CD4-positive, alpha-beta T cell treated with Interleukin-17A for 4 hours (primary cell): ENCODE measurements around the gene PTPRE.

Experiments
- DNase-seq: peaks from one replicate; pipeline ENCODE4 v3.0.0-alpha.2; 2020; ENCODE audit warnings: mixed read lengths

PTPRE gene

DNA sequence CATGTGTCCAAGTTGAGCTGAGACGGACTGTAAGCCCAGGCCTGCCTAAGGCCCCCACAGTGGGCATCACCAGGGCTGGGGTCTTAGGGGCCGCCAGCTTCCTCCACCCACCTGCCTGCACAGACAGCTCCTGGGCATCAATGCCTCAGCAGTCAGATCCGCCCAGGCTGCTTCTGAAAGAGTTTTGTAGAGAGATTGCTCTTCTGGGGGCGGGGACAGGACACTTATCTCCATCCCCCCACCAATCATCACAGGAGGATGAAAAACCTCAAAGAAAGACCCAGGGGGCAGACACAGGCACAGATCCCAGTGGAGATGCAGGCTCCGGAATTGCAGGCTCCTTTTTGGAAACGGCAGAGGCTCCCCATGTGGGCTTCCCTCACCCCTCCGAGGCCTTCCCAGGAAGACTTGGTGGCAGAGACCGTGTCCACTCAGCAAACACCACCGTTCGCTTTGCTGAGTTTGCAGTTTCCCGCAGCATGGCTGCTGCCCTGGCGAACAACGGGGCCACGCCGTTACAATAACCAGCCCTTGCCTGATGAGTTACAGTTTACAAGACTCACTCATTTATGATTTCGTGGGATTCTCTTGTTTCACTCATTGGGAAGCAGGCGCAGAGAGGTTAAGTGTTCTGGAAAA, 122.9 kb downstream of the PTPRE start:
- no peak for DNase-seq

DNA sequence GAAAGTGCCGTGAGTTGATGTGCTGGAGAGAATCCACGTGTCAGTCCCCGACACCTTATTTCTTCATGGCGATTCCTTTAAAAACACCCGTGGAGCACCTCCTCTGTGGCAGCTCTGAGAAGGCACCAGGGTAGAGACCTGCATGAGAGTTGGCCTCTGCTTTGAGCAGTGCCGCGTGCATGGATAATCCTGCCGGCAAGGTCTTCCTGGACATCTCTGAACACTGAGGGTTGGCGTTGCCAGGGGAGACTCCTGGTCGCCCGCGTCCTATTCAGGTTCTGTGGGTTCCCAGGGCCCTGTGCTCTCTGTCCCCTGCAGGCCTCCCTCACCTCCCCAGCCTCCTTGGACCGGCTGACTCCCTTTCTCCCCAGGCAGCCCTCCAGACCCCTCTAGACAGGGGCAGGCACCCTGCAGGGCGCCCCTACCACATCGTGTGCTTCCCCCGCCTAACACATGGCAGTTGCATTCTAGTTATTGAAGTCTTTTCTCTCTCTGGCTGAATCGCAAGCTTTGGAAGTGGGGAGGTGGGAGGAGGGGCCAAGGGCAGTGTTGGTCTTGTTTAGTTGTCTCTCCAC, 123.7 kb downstream of the PTPRE start:
- no peak for DNase-seq

DNA sequence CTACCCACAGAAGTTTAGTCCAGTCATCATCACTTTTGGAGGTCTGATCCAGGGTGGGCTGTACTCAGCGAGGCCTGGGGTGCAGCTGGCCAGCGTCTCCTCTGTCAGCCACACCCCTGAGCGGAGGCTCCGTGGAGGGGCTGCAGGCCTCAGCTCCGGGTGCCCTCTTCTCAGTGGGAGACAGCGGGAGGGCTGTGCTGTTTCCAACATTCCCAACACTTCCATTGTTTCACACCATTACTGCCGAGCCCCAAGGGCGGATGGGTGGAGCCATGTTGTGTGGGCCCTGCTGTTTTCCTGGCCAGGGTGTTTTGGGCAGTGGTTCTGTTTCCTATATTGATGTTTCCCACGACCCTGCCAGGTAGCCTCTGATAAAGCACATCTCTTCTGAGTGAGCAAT, 124.3 kb downstream of the PTPRE start:
- DNase-seq = no peak

DNA sequence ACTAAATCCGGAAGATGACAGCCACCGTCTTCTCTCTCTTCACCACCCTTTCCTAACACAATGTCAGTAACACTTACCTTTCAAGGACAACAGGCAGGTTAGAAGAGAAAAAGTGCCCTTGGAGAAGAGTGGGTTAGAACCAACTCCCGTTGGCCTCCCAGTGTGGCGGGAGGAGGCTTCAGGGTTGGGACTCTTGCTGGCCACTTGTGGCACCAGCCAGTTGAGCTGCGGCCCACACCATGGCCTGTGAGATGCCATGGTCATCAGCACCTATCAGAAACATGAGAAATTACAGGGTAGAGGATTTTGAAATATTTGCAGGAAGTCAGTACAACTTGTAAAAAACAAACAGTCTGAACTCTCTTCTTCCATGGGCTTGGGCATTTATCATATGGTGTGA, 125.6 kb downstream of the PTPRE start:
- no peak for DNase-seq

DNA sequence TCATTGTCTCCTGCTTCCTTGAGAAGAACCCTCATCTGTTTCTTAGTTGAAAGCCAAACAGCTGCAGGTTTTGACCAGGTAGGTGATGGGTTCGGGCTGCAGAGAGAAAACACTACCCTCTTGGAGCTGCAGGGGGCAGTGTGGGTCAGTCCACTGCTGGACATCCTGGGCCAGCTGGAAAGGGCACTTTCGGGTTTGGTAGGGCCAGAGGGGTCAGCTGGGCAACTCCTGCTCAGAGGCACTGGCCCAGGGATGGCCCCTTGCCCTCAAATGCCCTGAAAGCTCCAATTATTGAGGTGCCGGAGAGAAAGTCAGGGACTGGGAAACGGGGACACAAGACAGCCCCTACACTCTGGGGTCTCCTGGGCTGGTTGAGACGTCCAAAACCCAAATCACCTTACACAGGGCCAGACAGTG, 128.7 kb downstream of the PTPRE start:
- peak; percentile 79 for DNase-seq

DNA sequence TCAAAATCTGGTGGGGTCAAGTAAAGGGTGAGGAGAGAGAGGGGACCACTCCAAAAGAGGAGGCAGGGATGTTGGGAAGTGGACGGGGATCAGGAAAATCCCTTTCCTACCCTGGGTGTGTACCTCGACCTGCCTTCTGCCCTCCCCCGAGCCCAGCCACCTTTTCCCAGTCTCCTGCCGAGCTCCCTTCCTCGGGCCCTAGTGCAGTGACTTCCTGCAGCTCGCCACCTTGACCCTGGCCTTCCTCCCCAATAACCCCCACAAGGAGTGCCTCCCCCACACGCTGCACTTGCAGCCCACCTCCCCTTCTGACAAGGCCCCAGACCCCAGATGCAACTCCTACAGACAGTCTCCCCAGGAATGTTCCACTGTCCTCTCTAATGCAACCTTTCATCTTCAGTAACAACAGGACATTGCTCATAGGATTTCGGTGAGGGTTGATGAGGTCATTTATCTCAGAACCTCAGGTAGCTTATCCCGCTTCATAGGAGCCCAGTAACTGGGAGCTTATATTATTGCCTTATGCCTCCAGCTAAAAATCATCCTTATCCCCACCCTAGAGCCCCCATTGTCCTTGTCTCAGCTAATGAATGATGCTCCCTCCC, 129.2 kb downstream of the PTPRE start:
- no peak for DNase-seq

DNA sequence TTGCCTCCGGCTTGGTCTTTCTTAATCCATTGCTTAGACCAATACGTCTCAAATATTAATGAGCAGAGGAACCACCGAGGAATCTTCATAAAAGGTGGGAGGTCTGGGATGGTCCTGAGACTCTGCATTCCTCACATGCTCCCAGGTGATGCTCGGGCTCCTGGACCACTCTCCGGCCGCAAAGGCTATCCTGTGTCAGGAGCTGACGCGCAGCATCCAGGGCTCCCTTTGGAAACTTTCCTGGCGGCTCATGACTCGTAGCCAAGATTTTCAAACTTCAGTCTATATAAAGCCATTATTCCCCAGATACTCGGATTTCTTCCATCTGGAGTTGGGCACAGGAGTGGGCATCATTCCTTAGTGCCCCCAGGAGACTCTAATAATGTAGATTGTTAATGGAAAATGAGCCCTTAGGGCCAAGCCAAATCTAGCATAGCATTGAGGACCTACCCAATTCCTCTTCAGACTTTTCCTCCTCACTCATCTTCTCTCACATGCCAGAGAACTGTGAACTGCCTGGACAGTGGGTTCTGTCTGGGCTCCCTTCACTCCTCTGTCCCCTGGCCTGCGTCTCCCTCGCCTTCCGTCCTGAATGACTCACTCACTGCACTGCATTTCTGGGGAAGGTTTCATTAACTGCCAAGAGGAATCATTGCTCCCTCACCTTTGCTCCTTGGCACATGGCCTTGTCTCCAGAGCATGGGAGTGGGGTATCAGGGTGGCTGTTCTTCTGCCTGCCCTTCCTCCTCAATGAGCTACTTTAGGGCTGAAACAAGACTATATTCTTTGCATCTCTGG, 130.0 kb downstream of the PTPRE start:
- DNase-seq = no peak

DNA sequence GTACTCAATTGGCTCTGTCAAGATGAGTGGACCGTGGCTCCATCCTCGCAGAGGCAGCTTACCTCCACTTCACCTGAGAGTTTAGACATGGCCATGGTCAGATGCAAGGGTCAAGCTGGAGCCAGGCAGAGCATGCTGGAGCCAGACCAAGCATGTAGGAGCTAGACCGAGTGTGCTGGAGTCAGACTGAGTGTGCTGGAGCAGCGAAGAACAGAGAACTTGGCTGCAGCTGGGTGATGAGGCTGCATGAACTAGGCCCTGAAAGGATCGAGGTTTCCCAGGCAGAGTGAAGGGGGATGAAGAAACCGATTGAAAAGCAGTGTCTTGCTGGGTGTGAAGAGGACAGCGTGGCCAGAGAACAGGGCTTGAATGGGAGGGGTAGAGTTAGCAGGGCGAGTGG, 133.2 kb downstream of the PTPRE start:
- DNase-seq = no peak

DNA sequence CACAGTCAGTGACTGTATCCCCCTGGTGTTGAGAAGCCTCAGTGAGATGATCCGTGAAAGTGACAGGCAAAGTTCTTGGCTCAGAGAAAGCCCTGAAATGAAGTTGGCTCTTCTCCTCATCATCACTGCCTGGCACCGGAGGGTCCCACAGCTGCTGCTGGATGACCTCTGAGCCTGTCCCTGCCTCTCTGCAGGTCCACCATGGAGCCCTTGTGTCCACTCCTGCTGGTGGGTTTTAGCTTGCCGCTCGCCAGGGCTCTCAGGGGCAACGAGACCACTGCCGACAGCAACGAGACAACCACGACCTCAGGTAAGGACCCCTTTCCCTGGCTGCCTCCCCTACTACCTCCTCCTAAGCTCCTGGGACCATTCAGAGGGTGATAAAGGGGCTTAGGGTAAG, 133.8 kb downstream of the PTPRE start:
- DNase-seq = no peak

DNA sequence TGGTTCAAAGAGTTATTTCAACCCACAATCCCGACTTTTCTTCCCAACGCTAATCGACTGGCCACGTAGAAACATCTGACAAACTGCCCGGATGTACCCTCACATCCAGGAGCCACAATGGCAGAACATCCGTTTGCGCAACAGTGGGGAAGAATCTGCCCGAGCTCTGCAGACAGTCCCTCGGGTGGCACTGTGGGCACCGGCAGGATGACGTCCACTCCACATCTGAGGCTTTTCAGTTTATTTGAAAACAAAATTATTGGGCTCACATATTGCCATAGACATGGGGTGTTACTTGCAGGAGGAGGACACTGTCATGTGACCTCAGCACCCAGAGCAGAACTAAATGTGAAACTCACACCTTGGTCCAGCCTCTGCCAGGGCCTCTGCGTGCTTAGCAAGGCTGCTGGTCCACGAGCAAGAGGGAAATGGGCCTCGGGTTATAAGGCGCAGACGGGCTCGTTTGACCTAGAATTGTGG, 135.3 kb downstream of the PTPRE start:
- DNase-seq = no peak

DNA sequence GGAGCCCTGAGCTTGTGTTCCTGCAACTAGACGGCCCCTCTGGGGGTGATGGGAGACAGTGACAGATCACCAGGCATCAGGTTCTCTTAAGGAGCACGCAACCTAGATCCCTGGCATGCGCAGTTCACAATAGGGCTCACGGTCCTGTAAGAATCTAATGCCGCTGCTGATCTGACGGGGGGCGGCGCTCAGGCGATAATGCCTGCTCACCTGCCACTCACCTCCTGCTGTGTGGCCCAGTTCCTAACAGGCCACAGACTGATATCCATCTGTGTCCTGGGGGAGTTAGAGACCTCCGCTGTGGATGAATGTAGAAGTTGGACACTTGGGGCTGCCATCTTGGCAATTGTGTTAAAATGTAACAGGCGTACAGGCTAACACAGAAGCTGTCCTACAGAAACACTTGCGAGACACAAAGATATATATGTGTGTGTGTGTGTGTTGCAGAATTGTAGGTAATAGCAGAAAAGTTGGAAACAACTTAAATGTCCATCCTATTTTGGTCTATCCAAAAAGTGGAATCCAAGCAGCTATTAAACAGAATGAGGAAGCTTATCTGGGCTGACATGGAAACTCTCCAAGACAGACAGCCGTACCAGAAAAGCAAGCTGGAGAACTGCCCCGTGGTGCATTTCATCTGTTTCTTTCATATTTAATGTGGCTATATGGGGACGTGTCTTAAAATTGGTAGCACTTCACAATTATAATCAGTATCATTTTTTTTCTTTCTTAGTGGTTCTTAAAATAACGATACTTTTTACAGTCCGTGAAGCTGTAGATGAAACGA, 136.5 kb downstream of the PTPRE start:
- no peak for DNase-seq

DNA sequence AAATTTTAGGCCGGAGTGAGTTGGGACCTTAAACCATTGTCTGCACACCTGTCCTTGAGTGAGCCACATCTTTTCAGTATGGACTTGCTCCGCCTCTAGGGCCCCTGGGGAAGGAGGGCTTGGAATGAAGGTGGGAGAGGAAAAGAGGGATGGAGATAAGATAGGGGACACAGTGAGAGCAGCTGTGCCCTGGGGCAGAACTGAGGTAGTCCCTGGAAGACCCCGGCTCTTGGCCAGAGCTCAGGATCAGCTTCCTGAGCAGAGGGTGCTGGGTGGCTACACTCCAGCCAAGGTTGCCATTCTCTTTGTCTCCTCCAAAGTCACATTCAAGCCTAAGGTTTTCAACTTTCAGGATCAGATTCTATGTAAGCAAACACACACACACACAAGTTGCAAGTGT, 137.3 kb downstream of the PTPRE start:
- DNase-seq = no peak

DNA sequence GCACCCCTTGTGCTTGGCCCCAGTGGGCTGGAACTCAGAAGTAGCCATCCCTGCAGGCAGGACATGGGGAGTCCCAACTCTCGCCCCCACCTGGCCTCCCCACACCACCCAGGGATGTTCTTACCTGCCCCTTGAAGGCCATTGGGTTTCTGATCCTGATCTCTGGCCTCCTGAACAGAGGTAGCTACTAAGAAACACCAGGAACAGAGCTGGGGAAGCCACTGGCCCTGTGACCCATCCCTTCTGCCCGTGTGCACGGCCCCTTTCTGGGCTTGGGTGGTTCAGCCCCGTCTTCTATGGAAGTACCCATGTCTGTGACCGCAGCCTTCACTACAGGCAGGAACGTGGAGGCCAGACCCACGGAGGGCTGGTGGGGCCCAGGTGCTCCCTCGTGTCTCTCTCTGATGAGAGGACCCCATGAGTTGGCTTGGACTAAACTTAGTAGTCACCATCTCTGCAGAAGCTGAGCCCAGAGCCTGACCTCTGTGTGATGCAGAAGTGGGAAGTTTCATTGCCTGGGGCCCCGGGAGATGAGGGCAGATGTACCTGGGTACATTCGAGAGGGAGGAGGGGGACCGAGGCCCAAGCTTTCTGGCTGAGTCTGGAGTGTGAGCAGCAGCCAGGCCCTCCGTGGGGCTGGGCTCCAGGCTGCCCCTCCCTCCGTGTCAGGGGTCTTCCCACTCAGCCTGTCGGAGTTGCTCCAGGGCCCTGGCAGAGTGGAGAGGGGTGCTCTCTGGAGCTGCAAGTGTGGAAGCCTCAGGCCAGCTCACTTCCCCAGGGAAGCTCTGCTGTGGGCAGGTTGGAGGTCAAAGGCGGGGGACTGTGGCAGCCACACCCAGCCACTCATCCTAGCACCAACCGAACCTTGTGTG, 138.3 kb downstream of the PTPRE start:
- DNase-seq = no peak

DNA sequence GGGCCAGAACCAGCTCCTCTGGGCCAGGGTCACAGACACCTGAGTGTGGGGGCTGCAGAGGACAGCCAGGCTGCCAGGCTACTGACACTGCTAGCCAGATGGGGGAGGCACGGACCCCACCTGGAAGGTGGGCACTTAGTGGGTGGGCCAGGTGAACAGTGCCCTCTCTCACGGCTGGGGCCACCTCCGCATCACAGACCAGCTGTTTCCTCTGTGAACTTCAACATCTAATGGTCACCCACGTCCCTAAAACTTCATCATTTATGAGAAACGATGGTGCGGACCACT, 138.9 kb downstream of the PTPRE start:
- no peak for DNase-seq

DNA sequence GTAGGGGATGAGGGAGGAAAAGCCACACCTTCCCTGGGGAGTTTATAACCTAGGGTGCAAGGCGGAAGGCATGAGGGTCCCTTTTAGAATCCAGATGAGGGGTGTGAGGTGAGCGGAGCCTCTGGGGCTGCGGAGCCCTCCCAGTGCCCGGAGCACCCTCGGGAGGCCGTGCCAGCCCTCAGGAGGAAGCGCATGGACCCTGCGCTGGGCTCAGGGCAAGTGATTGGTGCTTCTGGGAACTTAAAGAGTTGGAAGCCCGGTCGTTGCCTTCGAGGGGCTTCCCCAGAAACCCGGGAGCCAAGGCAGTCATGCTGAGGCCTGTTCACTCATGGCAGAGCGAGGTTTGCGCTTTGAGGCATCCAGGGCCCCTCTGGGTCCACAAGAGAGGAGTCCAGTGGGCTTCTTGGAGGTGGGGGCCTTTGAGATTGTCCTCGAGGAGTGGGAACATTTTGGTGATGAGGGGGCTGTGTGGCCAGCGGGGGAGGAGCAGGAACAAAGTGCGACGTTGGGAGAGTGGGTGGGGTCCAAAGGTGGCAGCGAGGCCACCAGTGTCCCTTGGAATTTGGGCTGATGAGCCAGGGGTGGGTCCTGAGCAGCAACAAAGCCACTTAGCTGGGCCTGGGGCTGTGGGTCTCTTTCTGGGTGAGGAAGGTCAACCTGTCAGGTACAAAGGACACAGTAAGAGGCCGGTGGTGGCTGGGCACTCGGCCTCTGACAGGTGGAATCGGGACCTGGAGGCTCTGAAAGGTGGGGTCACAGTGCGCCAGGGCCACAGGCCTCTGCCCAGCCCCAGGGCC, 139.5 kb downstream of the PTPRE start:
- DNase-seq = no peak

DNA sequence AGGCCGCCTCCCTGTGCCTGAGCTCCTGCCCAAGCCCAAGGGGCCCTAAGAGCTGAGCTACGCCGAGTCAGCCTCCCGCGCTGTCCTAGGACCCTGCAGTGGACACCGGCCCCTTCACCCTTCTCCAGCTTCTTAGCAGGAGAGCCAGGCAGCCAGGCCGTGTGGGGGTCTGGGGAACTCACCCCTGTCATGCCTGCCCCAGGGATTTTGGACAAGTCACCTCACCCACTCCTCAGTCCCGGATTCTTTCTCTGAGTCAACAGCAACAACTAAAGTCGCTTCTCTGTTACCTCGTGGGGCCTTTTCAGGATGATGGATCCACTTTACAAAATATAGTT, 140.0 kb downstream of the PTPRE start:
- no peak for DNase-seq

DNA sequence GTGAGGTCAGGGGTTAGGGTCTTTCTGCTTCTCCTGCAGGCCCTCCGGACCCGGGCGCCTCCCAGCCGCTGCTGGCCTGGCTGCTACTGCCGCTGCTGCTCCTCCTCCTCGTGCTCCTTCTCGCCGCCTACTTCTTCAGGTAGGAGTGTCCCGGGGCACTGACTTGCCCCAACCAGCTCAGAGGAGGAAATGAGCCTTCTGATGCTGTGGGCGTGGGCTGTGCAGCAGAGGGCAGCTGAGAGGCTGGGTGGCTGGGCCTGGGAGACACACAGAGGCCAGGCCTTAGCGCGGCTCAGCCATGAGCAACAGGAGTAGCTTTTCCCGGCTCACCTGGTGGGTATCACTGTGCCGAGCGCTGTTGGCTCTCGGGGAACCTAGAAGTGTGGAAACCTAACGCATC, 140.4 kb downstream of the PTPRE start:
- DNase-seq = peak; percentile 87

DNA sequence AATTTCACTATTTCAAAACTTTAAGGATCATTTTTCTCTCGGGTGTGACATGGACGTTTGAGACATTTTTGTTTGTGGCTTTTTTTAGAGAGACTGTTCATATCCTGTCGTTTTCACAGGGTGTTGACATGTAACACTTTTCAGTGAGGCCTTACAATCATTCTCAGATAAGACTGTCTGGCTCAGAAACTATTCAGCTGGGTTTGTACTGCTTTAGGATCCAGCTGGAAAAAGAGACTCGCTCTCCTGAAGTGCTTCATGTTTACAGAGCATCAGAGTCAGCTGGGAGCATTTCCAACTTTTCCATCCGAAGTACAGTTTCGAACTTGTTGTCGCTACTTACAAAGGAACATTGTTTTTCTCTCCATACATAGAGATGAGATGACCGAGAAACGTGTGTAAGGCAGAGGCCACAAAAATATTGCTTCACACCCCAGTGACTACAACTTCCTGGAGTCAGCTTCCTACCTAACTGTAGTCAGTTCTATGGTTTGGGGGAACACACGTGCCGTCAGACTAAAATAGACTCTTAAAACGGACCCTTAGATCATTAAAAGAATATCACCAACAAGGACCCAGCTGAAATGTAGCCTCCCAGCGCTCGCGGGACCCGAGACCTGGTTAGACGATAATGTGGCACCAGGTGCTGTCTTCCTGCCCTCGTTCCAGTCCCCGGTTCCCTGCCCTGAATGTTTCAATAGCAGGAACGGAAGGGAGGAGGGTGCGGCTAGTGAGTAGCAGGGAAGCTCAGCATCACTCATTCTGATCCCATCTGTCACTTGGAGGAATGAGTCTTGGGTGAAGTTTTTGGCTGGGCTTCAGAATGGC, 141.3 kb downstream of the PTPRE start:
- DNase-seq = peak; percentile 46

DNA sequence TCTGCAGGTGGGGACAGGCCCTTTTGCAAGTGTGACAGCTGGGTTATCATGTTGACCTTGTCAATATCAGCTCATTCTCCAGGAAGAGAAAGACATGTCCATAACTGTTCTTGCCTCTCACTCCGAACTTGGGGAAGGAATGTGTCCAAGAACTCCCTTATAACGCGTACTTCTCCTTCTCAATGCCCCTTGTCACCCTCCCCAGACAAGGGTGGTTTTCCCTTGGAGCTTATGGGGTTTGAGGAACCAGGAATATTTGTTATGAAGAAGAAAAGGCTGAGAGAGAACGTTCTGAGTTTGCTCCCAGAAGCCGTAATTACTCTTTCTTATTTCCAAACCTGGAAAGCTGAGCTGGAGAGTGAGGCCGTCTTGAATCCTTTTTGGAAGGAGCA, 141.9 kb downstream of the PTPRE start:
- DNase-seq = no peak
